Ishikawa (cell line): ENCODE data around the gene ARHGAP44.

Experiments
- CEBPB ChIP-seq: IDR thresholded peaks from 2 replicates; pipeline ENCODE4 v1.6.1; 2012
- CREB1 ChIP-seq: IDR thresholded peaks from 2 replicates; pipeline ENCODE4 v1.6.1; 2012; ENCODE audit warnings: low read depth
- EGR1 ChIP-seq: IDR thresholded peaks from 2 replicates; pipeline ENCODE4 v1.6.1; 2012
- EP300 ChIP-seq: IDR thresholded peaks from 2 replicates; pipeline ENCODE4 v1.6.1; 2012; ENCODE audit warnings: borderline replicate concordance
- FOXM1 ChIP-seq: IDR thresholded peaks from 2 replicates; pipeline ENCODE4 v1.6.1; 2012; ENCODE audit warnings: low read depth, borderline replicate concordance
- NFIC ChIP-seq: IDR thresholded peaks from 2 replicates; pipeline ENCODE4 v1.6.1; 2012
- RAD21 ChIP-seq: IDR thresholded peaks from 2 replicates; pipeline ENCODE4 v1.6.1; 2012; ENCODE audit warnings: low read depth
- TAF1 ChIP-seq: IDR thresholded peaks from 2 replicates; pipeline ENCODE4 v1.6.1; 2012; ENCODE audit warnings: low read depth, mild to moderate bottlenecking
- TCF12 ChIP-seq: IDR thresholded peaks from 2 replicates; pipeline ENCODE4 v1.6.1; 2012; ENCODE audit warnings: low read depth
- TEAD4 ChIP-seq: IDR thresholded peaks from 2 replicates; pipeline ENCODE4 v1.6.1; 2012
- YY1 ChIP-seq: IDR thresholded peaks from 2 replicates; pipeline ENCODE4 v1.6.1; 2012; ENCODE audit warnings: low read depth
- ZBTB7A ChIP-seq: IDR thresholded peaks from 2 replicates; pipeline ENCODE4 v1.6.1; 2012; ENCODE audit warnings: low read depth
- TF ChIP-seq, protein P1 (sequence below): IDR thresholded peaks from 2 replicates; pipeline ENCODE4 v1.6.1; 2012
- TF ChIP-seq, protein P2 (sequence below): IDR thresholded peaks from 2 replicates; pipeline ENCODE4 v1.6.1; 2012; ENCODE audit warnings: low read depth, mild to moderate bottlenecking
- TF ChIP-seq, protein P3 (sequence below): IDR thresholded peaks from 2 replicates; pipeline ENCODE4 v1.6.1; 2012

The ARHGAP44 gene

DNA sequence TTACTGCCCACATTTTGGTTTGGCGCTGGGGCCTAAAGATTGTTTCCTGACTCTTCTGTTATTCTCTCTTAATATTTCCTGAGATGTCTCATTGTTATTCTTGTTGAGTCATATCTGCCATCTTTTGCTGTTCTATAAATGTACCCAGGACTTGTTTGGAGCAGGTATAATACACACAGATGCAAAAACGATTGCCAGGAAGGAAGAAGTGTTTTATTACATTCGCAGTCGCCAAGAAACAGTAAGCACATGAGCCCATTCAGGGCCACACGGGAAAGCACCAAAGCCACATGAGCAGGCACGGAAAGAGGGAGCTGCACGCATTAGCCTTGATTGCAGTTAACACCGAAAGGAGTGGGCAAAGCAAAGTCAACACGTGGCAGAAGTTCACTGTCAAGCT is 70.2 kb downstream of the ARHGAP44 start:
- TF ChIP-seq, protein P1, sequence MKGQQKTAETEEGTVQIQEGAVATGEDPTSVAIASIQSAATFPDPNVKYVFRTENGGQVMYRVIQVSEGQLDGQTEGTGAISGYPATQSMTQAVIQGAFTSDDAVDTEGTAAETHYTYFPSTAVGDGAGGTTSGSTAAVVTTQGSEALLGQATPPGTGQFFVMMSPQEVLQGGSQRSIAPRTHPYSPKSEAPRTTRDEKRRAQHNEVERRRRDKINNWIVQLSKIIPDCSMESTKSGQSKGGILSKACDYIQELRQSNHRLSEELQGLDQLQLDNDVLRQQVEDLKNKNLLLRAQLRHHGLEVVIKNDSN, result no peak
- no peak for TF ChIP-seq TAF1
- TF ChIP-seq RAD21, result no peak
- no peak for TF ChIP-seq CREB1
- TF ChIP-seq, protein P2, sequence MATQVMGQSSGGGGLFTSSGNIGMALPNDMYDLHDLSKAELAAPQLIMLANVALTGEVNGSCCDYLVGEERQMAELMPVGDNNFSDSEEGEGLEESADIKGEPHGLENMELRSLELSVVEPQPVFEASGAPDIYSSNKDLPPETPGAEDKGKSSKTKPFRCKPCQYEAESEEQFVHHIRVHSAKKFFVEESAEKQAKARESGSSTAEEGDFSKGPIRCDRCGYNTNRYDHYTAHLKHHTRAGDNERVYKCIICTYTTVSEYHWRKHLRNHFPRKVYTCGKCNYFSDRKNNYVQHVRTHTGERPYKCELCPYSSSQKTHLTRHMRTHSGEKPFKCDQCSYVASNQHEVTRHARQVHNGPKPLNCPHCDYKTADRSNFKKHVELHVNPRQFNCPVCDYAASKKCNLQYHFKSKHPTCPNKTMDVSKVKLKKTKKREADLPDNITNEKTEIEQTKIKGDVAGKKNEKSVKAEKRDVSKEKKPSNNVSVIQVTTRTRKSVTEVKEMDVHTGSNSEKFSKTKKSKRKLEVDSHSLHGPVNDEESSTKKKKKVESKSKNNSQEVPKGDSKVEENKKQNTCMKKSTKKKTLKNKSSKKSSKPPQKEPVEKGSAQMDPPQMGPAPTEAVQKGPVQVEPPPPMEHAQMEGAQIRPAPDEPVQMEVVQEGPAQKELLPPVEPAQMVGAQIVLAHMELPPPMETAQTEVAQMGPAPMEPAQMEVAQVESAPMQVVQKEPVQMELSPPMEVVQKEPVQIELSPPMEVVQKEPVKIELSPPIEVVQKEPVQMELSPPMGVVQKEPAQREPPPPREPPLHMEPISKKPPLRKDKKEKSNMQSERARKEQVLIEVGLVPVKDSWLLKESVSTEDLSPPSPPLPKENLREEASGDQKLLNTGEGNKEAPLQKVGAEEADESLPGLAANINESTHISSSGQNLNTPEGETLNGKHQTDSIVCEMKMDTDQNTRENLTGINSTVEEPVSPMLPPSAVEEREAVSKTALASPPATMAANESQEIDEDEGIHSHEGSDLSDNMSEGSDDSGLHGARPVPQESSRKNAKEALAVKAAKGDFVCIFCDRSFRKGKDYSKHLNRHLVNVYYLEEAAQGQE, result no peak
- no peak for TF ChIP-seq CEBPB
- TF ChIP-seq YY1, result no peak
- no peak for TF ChIP-seq ZBTB7A
- no peak for TF ChIP-seq EGR1
- TF ChIP-seq, protein P3, sequence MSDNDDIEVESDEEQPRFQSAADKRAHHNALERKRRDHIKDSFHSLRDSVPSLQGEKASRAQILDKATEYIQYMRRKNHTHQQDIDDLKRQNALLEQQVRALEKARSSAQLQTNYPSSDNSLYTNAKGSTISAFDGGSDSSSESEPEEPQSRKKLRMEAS, result no peak
- TF ChIP-seq TCF12, result no peak
- no peak for TF ChIP-seq TEAD4
- no peak for TF ChIP-seq NFIC
- no peak for TF ChIP-seq FOXM1
- TF ChIP-seq EP300, result no peak

DNA sequence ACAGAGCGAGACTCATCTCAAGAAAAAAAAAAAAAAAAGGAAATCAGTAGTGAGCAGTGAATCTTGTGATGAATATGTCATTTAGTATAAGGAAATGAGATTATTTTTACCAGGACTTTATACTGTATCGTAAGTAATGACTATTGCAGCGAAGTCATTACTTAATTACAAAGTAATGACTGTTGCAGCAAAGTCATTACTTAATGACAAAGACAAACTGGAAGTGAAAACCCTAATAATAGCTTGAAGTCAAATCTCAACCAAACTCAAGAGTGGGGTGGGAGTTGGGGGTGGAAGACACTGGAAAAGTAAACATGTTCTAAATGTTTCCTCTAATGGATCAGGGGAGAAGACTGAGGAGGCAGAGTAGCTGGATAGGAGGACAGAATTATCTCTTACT is 76.5 kb downstream of the ARHGAP44 start:
- TF ChIP-seq TCF12 (no peak), CEBPB (no peak), TEAD4 (no peak)

DNA sequence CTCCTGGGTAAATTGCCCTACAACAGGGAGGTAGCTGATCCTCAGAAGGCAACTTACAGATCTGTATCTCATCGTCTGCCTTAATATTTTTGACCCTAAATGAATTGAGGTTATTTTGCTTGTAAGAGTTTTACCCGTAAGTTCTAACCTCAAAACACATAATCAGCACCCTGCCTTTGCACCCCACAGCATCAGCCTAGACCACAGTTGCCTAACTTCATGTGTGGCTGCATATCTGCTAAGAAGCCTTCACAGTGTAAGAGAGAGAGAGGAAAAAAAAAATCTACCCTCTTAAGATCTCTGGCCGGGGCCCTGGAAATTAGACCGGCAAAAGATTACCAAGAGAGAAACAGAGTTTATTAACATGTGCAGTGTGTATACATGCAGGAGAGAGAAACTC is 76.9 kb downstream of the ARHGAP44 start:
- TF ChIP-seq NFIC (no peak), TAF1 (no peak), ZBTB7A (no peak), EGR1 (no peak), TEAD4 (no peak), YY1 (no peak), CREB1 (no peak), TCF12 (no peak), CEBPB (no peak), RAD21 (no peak), EP300 (no peak), FOXM1 (no peak)
- TF ChIP-seq, protein P2, result no peak
- TF ChIP-seq, protein P3, result no peak
- TF ChIP-seq, protein P1, result no peak

DNA sequence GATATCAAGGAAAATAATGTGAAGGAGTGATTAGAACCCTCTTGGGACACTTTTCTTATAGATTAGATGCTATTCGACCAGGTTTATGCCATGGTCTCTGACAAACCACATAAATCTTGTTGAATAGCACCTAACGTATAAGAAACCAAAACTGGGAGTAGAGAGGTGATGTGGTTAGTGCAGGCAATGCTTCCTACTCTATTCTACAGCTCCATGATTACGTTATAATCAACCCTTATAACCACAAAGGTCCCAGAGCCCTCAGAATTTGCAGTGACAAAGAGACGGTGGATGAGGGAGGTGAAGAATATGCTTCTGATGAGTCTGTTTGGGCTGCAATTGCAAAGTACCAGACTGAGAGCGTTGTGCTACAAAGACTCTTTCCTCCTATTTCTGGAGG is 78.4 kb downstream of the ARHGAP44 start:
- TF ChIP-seq TEAD4, result no peak

DNA sequence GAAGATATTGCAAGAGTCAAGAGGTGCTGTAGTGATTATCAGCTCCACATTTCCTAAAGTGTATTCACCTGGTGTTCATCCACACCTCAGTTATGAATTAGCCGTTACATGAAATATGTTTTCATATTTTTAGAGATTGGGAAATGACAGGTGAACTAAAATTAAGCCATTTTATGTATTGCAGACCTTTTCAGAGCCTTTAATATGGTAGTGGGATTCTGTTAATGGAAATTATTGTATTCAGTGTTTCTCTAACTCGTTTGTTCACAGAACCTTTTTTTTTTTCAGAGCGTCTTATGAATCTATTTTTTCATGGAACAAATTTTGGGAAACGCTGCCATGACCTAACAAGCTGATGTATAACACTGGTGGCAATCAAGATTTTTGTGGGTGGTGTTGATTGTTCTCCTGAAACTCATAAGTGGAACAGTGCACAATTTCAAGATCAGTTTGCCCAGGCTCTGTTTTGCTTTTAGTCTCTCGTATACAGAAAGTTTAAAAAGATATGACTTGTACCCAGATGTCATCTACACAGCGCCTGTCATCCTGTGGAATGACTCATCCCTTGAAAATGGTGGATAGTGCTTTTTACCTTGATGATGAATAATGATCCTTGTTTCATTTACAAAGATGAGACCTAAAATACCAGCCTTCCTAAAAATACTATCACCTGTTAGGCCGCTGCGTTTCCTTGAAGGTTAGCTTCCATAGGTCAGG is 88.8 kb downstream of the ARHGAP44 start:
- no peak for TF ChIP-seq EGR1

DNA sequence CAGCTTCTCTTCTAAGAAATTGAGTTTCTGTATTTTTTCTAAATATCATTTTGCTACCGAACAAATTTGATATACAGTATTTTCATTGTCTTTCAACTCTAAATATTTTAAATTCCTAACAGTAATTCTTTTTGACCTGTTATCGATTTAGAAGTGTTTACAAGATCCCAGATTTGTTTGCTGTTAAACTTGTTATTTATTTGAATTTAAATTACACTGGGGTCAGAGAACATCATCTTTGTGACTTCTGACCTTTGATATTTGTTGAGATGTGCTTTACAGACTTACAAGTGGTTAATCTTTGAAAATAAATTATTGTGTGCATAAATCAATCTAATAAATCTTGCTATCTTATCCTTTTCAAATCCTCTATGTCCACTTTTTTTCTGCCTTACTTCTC is 94.2 kb downstream of the ARHGAP44 start:
- TF ChIP-seq, protein P2, result no peak
- TF ChIP-seq, protein P1, result no peak
- TF ChIP-seq ZBTB7A, result no peak
- TF ChIP-seq, protein P3, result no peak
- no peak for TF ChIP-seq YY1
- TF ChIP-seq CEBPB, result no peak
- TF ChIP-seq TAF1, result no peak
- no peak for TF ChIP-seq FOXM1
- no peak for TF ChIP-seq RAD21
- no peak for TF ChIP-seq EP300
- TF ChIP-seq CREB1, result no peak
- TF ChIP-seq EGR1, result no peak
- TF ChIP-seq TEAD4, result no peak
- no peak for TF ChIP-seq NFIC
- no peak for TF ChIP-seq TCF12
